Right lung (tissue), 5 donors: ENCODE data around the gene STYK1. TPM values are rescaled to one million over a fixed set of nuclear protein-coding genes. Genes with fewer than 3 reads are reported as not detected.

ENCODE experiments used
- polyA plus RNA-seq, 5 donors: library from polyadenylated mRNA; unstranded; fragments of 120-200 nt; gene quantifications; one replicate each; pipeline versions ENCODE4 v1.2.1 to v1.2.3, GENCODE V29; 2013; ENCODE audit warnings: inconsistent platforms in 1 of 5, low replicate concordance in 1 of 5; ENCODE audit not compliant: insufficient read length in 5 of 5, insufficient read depth in 1 of 5

The STYK1 gene
- polyA plus RNA-seq, 5 donors = 0.54 to 0.85 (median 0.60) TPM

Other genes starting within 250 kb of the STYK1 start
- under 1 TPM; 0.15 to 0.71 (median 0.42) TPM for gene KLRC2, start 238.0 kb downstream of the STYK1 start, polyA plus RNA-seq
- 1 to 10 TPM in 2 of 5 donors, under 1 TPM in 3; 0.46 to 2.6 (median 0.91) TPM for gene KLRC1, start 220.7 kb downstream of the STYK1 start, polyA plus RNA-seq
- 10 to 100 TPM in 2 of 5 donors, 1 to 10 TPM in 3; 1.3 to 12.3 (median 3.8) TPM for gene EIF2S3B, start 168.2 kb downstream of the STYK1 start, polyA plus RNA-seq
- 10 to 100 TPM; 31.3 to 56.6 (median 44.7) TPM for gene MAGOHB, start 60.4 kb downstream of the STYK1 start, polyA plus RNA-seq
- 100 to 1,000 TPM; 123 to 182 (median 145) TPM for gene YBX3, start 49.3 kb upstream of the STYK1 start, polyA plus RNA-seq
- not detected for gene TAS2R7, start 128.6 kb upstream of the STYK1 start, polyA plus RNA-seq
- gene TAS2R8, start 133.2 kb upstream of the STYK1 start, polyA plus RNA-seq = not detected
- not detected for gene TAS2R9, start 136.1 kb upstream of the STYK1 start, polyA plus RNA-seq
- 1 to 10 TPM; 1.1 to 3.5 (median 2.4) TPM for gene TAS2R10, start 152.3 kb upstream of the STYK1 start, polyA plus RNA-seq
- gene PRR4, start 175.4 kb upstream of the STYK1 start, polyA plus RNA-seq = 10 to 100 TPM in 3 of 5 donors, 1 to 10 TPM in 2; 7.2 to 16.9 (median 11.4) TPM
- 10 to 100 TPM in 4 of 5 donors, 1 to 10 TPM in 1; 7.2 to 20.8 (median 14.9) TPM for gene PRH1, start 210.2 kb upstream of the STYK1 start, polyA plus RNA-seq
- under 1 TPM in 3 of 5 donors, not detected in 2; 0.10 to 0.30 (median 0.14) TPM for gene TAS2R13, start 235.5 kb upstream of the STYK1 start, polyA plus RNA-seq